Hepatocyte (in vitro differentiated cells): Measurements from ENCODE around the gene NRSN1. TPM values are rescaled to one million over a fixed set of nuclear protein-coding genes. Genes with fewer than 3 reads are reported as not detected.

ENCODE experiments used
- DNase-seq: peaks from one replicate; pipeline ENCODE4 v3.0.0-alpha.2; 2016; ENCODE audit warnings: low spot score
- H2AFZ ChIP-seq: fragments of 200-600 bp; sonication (generic); 2 replicates; pipeline ENCODE4 v1.6.0; 2016; ENCODE audit warnings: antibody characterized with exemption, mild to moderate bottlenecking
- H3K27ac ChIP-seq: fragments of 200-600 bp; sonication (generic); 2 replicates; pipeline ENCODE4 v1.5.1; 2016; ENCODE audit warnings: mild to moderate bottlenecking
- H3K27me3 ChIP-seq: fragments of 200-600 bp; sonication (generic); 2 replicates; pipeline ENCODE4 v1.6.1; 2016
- H3K36me3 ChIP-seq: fragments of 200-600 bp; sonication (generic); replicated peaks from 2 replicates; pipeline ENCODE4 v1.5.1; 2016; ENCODE audit warnings: low read depth; ENCODE audit not compliant: insufficient read depth
- H3K4me1 ChIP-seq: fragments of 200-600 bp; sonication (generic); 2 replicates; pipeline ENCODE4 v1.5.1; 2016; ENCODE audit warnings: mild to moderate bottlenecking, moderate library complexity; ENCODE audit not compliant: insufficient read depth
- H3K4me2 ChIP-seq: fragments of 200-600 bp; sonication (generic); 2 replicates; pipeline ENCODE4 v1.6.0; 2016
- H3K4me3 ChIP-seq: fragments of 200-600 bp; sonication (generic); 2 replicates; pipeline ENCODE4 v1.5.1; 2016; ENCODE audit warnings: mild to moderate bottlenecking
- H3K79me2 ChIP-seq: fragments of 200-600 bp; sonication (generic); 2 replicates; pipeline ENCODE4 v1.6.0; 2017; ENCODE audit warnings: mild to moderate bottlenecking
- H3K9me2 ChIP-seq: fragments of 200-600 bp; sonication (generic); replicated peaks from 2 replicates; pipeline ENCODE4 v1.6.0; 2017; ENCODE audit warnings: mild to moderate bottlenecking; ENCODE audit not compliant: insufficient read depth
- H3K9me3 ChIP-seq: fragments of 200-600 bp; sonication (generic); 2 replicates; pipeline ENCODE4 v1.5.1; 2016; ENCODE audit warnings: low read depth, mild to moderate bottlenecking
- H4K20me1 ChIP-seq: fragments of 200-600 bp; sonication (generic); 2 replicates; pipeline ENCODE4 v1.6.0; 2016; ENCODE audit warnings: mild to moderate bottlenecking; ENCODE audit not compliant: insufficient read depth, poor library complexity, severe bottlenecking
- CTCF ChIP-seq: fragments of 200-600 bp; sonication (generic); IDR thresholded peaks from 2 replicates; pipeline ENCODE4 v1.5.1; 2016; ENCODE audit warnings: antibody characterized with exemption, mild to moderate bottlenecking; ENCODE audit not compliant: poor library complexity
- EZH2 ChIP-seq: fragments of 200-600 bp; sonication (generic); IDR thresholded peaks from 2 replicates; pipeline ENCODE4 v1.6.1; 2016; ENCODE audit warnings: antibody characterized with exemption, mild to moderate bottlenecking, borderline replicate concordance
- EZH2phosphoT487 ChIP-seq: fragments of 200-600 bp; sonication (generic); IDR thresholded peaks from one replicate; pipeline ENCODE4 v1.6.1; 2018; ENCODE audit warnings: antibody characterized with exemption, mild to moderate bottlenecking, low read depth, moderate library complexity; ENCODE audit not compliant: unreplicated experiment, severe bottlenecking
- WGBS: methylation state at CpG from one replicate; pipeline ENCODE4 v1.1.6; 2016; ENCODE audit warnings: low lambda C conversion rate; ENCODE audit errors: missing lambda C conversion rate; 5-methylcytosine and 5-hydroxymethylcytosine counted together
- polyA plus RNA-seq: library from polyadenylated mRNA; unstranded; fragments of >200 nt; fragmentation: Nextera tagmentation; extraction: Ambion mirVana; gene quantifications from 2 replicates; pipeline ENCODE4 v1.2.1, GENCODE V29; 2016
- total RNA-seq: library from RNA; depleted of rRNA; stranded (reverse); fragments of >200 nt; gene quantifications from 2 replicates; pipeline ENCODE4 v1.2.3, GENCODE V29; 2014

Gene NRSN1
- total and polyA plus RNA-seq, 2 experiments from 2014 or later, result 0.51 TPM; not detected in 1

GRCh38 chr6:24149836-24150235 lies 23.8 kb downstream of the NRSN1 start:
- no peaks in the 10 kb centered on the region for H4K20me1 ChIP-seq
- no peaks in the 10 kb centered on the region for H3K27me3 ChIP-seq
- H3K36me3 ChIP-seq, result no peaks in the 10 kb centered on the region
- peaks cover 20% of the 10 kb centered on the region for H3K4me1 ChIP-seq
- DNase-seq, result peak; percentile 4
- H3K9me3 ChIP-seq, result no peaks in the 10 kb centered on the region
- H3K79me2 ChIP-seq, result no peaks in the 10 kb centered on the region
- H3K4me2 ChIP-seq, result no peak overlapping the region
- H2AFZ ChIP-seq, result no peak overlapping the region
- 27% methylated on average over 3 of the region's 3 CpGs for WGBS
- no peak for TF ChIP-seq EZH2phosphoT487
- TF ChIP-seq CTCF, result no peak
- TF ChIP-seq EZH2, result no peak
- no peak overlapping the region for H3K27ac ChIP-seq
- H3K9me2 ChIP-seq, result no peaks in the 10 kb centered on the region
- no peak overlapping the region for H3K4me3 ChIP-seq

GRCh38 chr6:24152014-24152413 lies 26.0 kb downstream of the NRSN1 start:
- H3K4me3 ChIP-seq, result no peak overlapping the region
- no peaks in the 10 kb centered on the region for H3K79me2 ChIP-seq
- no peaks in the 10 kb centered on the region for H3K9me2 ChIP-seq
- WGBS, result 100% methylated on average over 1 of the region's 1 CpG
- no peak overlapping the region for H3K27ac ChIP-seq
- TF ChIP-seq CTCF, result no peak
- TF ChIP-seq EZH2phosphoT487, result no peak
- no peak for TF ChIP-seq EZH2
- H4K20me1 ChIP-seq, result no peaks in the 10 kb centered on the region
- no peak overlapping the region for H3K4me2 ChIP-seq
- no peaks in the 10 kb centered on the region for H3K27me3 ChIP-seq
- H3K4me1 ChIP-seq, result peaks cover 20% of the 10 kb centered on the region
- no peaks in the 10 kb centered on the region for H3K36me3 ChIP-seq
- H3K9me3 ChIP-seq, result no peaks in the 10 kb centered on the region
- H2AFZ ChIP-seq, result no peak overlapping the region
- no peak for DNase-seq

- DNase-seq, result no peak
- no peaks in the 10 kb centered on the region for H3K27me3 ChIP-seq
These were observed 28.1 kb downstream of the NRSN1 start for GRCh38 chr6:24154121-24154520.

More at GRCh38 chr6:24154121-24154520, 28.1 kb downstream of the NRSN1 start:
- H3K27ac ChIP-seq, result no peak overlapping the region
- no peak overlapping the region for H3K4me2 ChIP-seq
- no peaks in the 10 kb centered on the region for H3K36me3 ChIP-seq
- H3K9me3 ChIP-seq, result no peaks in the 10 kb centered on the region
- no peak for TF ChIP-seq EZH2
- TF ChIP-seq CTCF, result no peak
- no peak for TF ChIP-seq EZH2phosphoT487
- no peaks in the 10 kb centered on the region for H4K20me1 ChIP-seq
- H3K4me1 ChIP-seq, result peaks cover 9% of the 10 kb centered on the region
- H3K4me3 ChIP-seq, result no peak overlapping the region
- H3K79me2 ChIP-seq, result no peaks in the 10 kb centered on the region
- no peaks in the 10 kb centered on the region for H3K9me2 ChIP-seq
- H2AFZ ChIP-seq, result no peak overlapping the region
